Measurements from ENCODE around the gene FOS.
"Not testable (repeated sequence)": the region's sequence is repeated elsewhere in the genome, so short reads cannot be mapped to it uniquely, and the experiment has no call there.

The FOS gene

GRCh38 chr14:75293920-75294648, 15.5 kb downstream of the FOS start:
- peak; percentile 86 to 90 for DNase-seq (ENCODE audit: low read depth in 2 of 2, low spot score in 1 of 2)

DNA sequence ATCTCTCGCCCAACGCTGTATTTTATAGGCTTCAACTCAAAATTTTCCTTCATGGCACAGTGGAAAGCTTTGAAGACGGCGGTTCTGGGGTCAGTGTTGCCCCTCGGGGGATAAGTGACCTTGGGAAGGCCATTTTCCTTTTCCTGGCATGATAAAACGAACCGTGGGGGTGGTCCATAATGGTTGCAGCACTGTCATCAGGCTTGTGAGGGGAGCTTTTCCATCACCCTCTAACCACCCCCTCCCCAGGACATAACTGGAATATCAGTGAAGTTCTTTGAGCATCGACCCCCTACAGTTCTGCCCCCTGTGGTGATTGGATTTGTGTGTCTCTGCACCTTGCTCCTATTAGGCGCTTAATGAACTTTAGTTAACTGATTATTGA, 16.0 kb downstream of the FOS start:
- DNase-seq (ENCODE audit: low read depth in 2 of 2, low spot score in 1 of 2): no peak

- DNase-seq (ENCODE audit: low read depth in 2 of 2, low spot score in 1 of 2): no peak
These were observed 16.4 kb downstream of the FOS start for GRCh38 chr14:75295061-75295461.

DNA sequence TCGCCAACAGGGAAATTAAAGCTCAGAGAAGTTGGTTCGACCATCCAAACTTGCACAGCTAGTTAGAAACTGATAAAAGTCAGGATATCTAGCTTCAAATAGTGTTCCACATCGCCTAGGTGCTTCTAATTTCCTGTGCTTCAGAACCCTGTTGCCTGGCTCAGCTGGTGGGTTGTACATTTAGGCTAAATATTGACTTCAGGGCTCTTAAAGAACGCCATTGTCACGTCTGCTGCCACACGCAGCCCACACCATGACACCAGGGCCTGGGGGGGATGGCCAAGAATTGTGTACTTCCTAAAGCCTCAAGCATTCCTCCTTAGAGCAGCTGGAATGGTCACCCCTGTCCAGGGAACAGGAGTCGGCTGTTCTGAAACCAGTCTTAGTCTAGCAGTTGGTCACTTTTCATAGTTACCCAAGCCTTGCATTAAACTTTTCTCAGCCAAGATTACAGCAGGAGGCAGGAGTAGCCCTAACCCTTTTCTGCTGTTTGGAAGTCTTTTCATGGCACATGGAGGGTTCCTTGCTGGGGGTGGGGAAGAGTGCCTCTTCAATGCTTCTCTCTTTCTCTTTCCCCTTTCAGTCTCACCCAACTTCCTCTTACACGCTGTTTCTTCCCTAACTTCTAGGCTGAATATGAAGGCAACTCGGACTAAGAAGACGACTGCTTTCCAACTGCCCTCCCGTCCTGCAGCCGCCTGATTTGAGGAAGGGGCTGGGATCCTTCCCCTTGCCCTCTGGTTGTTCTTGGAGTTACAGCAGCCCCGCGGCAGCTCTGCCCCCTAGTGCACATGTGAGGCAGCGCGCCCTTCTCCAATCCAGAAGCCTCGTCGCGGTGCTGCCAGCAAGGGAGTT, 17.1 kb downstream of the FOS start:
- DNase-seq (ENCODE audit: low read depth in 2 of 2, low spot score in 1 of 2): peak in 1 of 2 donors; percentile 62

DNA sequence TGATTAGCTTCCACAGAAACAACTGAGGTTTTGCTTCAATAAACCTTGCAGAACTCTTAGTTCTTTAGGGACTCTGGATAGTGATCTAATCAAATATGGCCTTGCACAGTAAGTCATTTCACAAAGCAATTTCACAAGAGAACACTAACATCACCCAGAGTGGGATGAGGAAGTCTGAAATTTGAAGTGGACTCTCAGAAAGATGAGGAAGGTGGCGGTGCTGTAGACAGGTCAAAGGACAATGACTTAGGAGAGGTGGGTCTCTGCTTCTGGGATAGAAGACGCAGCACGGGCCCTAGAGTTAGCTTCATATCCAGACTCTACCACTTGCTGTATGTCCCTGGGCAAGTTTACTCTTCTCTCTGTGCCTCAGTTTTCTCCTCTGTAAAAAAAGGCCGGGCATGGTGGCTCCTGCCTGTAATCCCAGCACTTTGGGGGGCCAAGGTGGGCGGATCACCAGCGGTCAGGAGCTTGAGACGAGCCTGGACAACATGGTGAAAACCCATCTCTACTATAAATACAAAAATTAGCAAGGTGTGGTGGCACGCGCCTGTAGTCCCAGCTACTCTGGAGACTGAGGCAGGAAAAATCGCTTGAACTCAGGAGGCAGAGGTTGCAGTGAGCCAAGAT, 18.9 kb downstream of the FOS start:
- no peak for DNase-seq (ENCODE audit: low read depth in 2 of 2, low spot score in 1 of 2)

- DNase-seq (ENCODE audit: low read depth in 2 of 2, low spot score in 1 of 2): no peak
These were observed 19.7 kb downstream of the FOS start for GRCh38 chr14:75298187-75298965.

DNA sequence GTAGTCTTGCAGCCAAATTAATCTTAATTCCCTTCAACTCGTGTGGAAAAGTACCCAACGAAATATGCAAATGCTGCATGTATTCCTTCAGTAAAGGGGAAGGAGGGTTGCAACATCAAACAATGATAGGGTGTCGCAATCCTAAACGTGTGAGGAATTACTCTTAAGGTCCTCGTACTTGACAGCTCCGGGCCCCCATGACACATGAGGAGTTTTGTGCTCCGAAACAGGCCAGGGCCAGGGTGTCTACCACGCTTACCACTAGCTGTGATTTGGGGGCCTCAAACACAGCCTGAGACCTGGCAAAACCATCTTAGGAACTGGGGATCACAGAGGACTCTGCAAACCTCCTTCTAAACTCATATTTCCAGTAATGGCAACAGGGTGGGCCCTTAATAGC, 20.4 kb downstream of the FOS start:
- no peak for DNase-seq (ENCODE audit: low read depth in 2 of 2, low spot score in 1 of 2)

DNA sequence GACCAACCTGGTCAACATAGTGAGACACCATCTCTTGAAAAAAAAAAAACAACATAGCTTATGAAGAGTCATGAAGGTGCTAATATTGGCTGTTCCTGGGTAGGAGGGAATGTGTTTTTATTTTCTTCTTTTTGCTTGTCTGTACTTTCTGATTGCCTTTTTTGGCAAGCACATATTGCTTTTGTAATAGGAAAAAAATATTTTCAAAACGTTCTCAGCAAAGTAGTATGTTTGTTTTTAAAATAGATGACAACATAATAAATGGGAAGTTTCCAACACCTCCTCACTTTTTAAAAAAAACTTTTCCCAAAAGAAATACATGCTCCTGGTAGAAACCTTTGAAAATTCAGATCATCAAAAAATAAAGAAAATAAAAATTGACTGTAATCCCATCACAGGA, 20.9 kb downstream of the FOS start:
- DNase-seq (ENCODE audit: low read depth in 2 of 2, low spot score in 1 of 2): no peak

DNA sequence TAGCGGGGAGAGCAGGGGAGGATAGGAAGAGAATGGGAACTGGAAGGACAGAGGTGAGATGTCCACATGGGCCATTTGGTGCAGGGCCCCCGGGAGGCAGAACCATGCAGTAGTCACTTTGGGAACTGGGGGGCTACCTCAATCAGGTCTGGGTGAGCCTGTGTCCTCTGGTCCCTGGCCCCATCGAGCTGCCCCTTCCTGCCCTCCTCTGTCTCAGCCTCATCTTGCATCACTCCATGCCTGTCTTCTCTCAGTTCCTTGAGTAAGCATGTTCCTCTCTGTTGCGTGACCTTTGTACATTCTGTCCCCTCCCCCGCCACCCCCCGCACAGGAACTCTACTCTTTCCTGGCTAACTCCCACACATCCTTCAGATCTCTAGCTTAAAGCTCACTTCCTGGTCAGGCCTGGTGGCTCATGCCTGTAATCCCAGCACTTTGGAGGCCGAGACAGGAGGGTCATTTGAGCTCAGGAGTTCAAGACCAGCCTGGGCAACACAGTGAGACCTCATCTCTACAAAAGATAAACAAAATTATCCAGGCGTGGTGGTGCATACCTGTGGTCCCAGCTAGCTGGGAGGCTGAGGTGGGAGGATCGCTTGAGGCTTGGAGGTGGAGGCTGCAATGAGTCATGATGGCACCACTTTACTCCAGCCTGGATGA, 23.2 kb downstream of the FOS start:
- DNase-seq (ENCODE audit: low read depth in 2 of 2, low spot score in 1 of 2): no peak

DNA sequence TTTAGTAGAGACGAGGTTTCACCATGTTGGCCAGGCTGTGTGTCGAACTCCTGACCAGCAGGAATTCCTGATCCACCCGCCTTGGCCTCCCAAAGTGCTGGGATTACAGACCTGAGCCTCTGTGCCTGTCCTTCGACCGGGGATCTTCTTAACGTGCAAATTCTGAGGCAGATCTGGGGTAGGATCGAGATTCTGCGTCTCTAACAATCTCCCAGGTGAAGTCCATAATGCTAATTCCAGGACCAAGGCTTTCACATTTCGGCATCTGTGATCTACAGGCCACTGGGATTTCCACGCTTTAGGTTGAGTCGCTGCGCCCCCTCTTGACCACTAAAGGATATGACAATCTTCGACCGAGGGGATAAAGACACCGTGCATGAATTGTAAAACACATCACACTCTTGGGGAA, 24.8 kb downstream of the FOS start:
- no peak for DNase-seq (ENCODE audit: low read depth in 2 of 2, low spot score in 1 of 2)

GRCh38 chr14:75306410-75306809, 27.8 kb downstream of the FOS start:
- not testable (repeated sequence) for DNase-seq (ENCODE audit: low read depth in 2 of 2, low spot score in 1 of 2)

DNA sequence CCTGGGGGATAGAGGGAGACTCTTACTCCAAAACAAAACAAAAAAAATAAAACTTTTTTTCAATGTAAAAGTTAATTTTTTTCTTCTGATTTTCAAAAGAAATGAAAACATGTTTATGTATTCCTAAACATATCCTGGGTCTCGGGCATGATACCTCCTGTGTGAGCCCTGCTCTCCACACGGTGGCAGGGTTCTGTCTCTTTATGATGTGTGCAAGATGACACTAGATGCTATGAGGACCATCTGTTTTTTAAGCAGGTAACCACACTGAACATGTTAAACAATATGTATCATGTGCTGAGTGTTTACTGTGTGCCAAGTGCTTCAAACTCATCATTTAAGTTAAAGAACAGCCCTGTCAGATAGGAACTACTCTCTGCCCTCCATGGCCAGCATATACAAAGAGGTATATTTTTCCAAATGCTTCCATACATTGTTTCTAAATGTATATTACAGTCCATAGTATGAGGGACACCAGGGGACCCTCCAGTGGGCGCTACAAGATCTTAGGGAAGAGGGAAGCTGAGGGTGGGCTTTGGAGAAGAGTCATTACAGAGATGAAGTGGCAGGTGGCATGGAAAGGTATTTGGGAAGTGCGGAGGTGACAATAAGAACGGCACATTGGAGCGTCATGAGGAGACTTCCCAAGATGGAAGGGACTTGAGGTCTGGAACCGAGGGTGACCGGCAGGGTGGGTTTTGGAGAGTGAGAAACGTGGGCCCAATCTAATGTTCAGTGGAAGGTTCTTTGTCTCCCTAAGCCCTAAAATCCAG, 28.5 kb downstream of the FOS start:
- no peak for DNase-seq (ENCODE audit: low read depth in 2 of 2, low spot score in 1 of 2)

DNA sequence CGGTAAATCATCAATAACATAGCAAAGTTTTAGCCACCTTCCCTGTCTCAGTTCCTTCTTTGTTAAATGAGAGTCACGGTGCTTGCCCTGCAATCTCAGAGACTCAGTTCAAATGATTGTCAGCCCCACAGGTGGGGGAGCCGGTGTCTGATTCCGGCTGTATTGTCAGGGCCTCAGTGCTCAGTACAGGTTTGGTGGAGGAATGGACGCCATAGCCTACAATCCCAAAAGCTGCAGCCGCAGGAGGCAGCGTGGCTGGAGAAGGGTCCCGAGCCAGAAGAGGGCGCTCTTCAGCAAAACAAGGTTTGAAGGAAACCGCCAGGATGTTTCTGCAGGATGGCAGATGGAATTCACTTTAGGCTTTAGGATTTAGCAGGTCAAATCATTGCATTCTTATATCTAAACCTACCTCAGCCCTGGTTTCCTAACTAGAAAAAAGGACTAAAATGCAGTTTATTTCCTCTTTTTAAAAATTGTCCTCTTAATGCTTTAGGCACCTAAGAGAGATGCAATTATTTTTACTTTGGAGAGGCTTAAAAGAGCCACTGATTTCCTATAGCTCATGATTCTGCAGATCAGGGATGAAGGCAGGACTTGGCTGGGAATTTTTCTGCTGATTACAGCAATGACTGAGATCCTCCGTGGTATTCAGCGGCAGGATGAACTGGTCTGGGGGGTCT, 29.2 kb downstream of the FOS start:
- DNase-seq (ENCODE audit: low read depth in 2 of 2, low spot score in 1 of 2): peak in 1 of 2 donors; percentile 41

- not testable (repeated sequence) for DNase-seq (ENCODE audit: low read depth in 2 of 2, low spot score in 1 of 2)
These were observed 30.4 kb downstream of the FOS start for GRCh38 chr14:75308991-75309390.

DNA sequence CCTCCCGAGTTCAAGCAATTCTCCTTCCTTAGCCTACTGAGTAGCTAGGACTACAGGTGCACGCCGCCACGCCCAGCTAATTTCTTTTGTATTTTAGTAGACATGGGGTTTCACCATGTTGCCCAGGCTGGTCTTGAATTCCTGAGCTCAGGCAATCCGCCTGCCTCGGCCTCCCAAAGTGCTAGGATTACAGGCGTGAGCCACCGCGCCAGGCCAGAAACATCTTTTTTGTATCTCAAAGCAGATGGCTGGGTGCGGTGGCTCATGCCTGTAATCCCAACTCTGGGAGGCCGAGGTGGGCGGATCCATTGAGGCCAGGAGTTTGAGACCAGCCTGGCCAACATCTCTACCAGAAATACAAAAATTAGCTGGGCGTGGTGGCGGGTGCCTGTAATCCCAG, 30.9 kb downstream of the FOS start:
- DNase-seq (ENCODE audit: low read depth in 2 of 2, low spot score in 1 of 2): not testable (repeated sequence)

GRCh38 chr14:75310295-75311111, 31.9 kb downstream of the FOS start:
- no peak for DNase-seq (ENCODE audit: low read depth in 2 of 2, low spot score in 1 of 2)

DNA sequence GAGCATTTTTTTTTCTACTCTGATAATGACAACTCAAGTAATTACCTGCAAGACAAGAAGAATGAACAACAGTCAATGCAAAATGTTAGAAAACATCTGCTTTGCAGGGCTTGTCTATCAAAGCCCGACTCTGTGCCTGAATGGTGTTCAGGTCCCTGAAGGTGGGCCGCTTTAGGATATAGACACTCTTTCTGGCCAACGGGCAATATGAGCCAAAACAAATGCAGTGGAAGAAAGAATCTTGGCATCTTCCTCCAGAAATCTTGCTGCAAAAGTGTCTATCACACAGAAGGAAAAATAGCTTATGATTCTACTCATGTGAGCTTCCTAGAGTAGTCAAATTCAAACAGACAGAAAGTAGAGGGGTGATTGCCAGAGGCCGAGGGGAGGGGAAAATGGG, 32.7 kb downstream of the FOS start:
- no peak for DNase-seq (ENCODE audit: low read depth in 2 of 2, low spot score in 1 of 2)

DNA sequence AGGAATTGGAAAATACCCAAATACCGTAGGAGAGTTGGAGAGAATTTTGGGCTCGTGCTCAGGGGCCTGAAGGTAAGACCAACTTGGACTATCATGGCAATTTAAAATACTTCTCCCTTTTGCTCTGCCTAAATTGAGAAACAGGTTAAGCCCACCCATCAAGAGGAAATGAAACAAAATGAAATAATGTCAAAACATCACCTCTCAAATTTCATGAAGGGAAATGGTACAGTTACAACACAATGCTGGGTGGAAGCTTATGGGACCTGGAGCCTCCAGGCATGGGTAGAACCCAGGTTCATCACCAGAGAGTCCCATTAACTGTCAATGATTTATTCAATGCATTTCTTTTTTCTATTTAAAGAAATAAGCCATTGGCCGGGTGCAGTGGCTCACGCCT, 33.7 kb downstream of the FOS start:
- no peak for DNase-seq (ENCODE audit: low read depth in 2 of 2, low spot score in 1 of 2)

- no peak for DNase-seq (ENCODE audit: low read depth in 2 of 2, low spot score in 1 of 2)
These were observed 34.7 kb downstream of the FOS start for GRCh38 chr14:75313294-75313693.
